Type B pancreatic cell (in vitro differentiated cells): ENCODE results near the gene LRRN3. TPM values are rescaled to one million over a fixed set of nuclear protein-coding genes. Genes with fewer than 3 reads are reported as not detected.

Source experiments
- DNase-seq: peaks from one replicate; pipeline ENCODE4 v3.0.0; 2021; ENCODE audit warnings: mixed read lengths; ENCODE audit not compliant: unreplicated experiment; ENCODE audit errors: extremely low spot score
- H3K27ac Mint-ChIP-seq: 2 replicates; pipeline ENCODE4 v1.8.0; 2021; ENCODE audit warnings: mild to moderate bottlenecking, mixed read lengths
- H3K27me3 Mint-ChIP-seq: 2 replicates; pipeline ENCODE4 v1.8.0; 2021; ENCODE audit warnings: mixed read lengths
- H3K36me3 Mint-ChIP-seq: 2 replicates; pipeline ENCODE4 v1.8.0; 2021; ENCODE audit warnings: mixed read lengths
- H3K4me1 Mint-ChIP-seq: one replicate; pipeline ENCODE4 v1.8.0; 2021; ENCODE audit warnings: mixed read lengths; ENCODE audit not compliant: unreplicated experiment
- H3K4me3 Mint-ChIP-seq: 2 replicates; pipeline ENCODE4 v1.8.0; 2021; ENCODE audit warnings: mild to moderate bottlenecking, mixed read lengths
- H3K9me3 Mint-ChIP-seq: 2 replicates; pipeline ENCODE4 v1.8.0; 2021; ENCODE audit warnings: mixed read lengths
- total RNA-seq: library from RNA; stranded (reverse); gene quantifications from 2 replicates; pipeline ENCODE4 v1.2.1, GENCODE V29; 2021; ENCODE audit warnings: low replicate concordance
- TF ChIP-seq, protein P1 (sequence below): fragments of 200-600 bp; sonication (generic); conservative IDR thresholded peaks from 2 replicates; pipeline ENCODE4 v1.5.0; 2021; ENCODE audit warnings: antibody characterized with exemption, mild to moderate bottlenecking

LRRN3 gene
- total RNA-seq, 1 donor from 2014 or later, result 12.9 TPM

DNA sequence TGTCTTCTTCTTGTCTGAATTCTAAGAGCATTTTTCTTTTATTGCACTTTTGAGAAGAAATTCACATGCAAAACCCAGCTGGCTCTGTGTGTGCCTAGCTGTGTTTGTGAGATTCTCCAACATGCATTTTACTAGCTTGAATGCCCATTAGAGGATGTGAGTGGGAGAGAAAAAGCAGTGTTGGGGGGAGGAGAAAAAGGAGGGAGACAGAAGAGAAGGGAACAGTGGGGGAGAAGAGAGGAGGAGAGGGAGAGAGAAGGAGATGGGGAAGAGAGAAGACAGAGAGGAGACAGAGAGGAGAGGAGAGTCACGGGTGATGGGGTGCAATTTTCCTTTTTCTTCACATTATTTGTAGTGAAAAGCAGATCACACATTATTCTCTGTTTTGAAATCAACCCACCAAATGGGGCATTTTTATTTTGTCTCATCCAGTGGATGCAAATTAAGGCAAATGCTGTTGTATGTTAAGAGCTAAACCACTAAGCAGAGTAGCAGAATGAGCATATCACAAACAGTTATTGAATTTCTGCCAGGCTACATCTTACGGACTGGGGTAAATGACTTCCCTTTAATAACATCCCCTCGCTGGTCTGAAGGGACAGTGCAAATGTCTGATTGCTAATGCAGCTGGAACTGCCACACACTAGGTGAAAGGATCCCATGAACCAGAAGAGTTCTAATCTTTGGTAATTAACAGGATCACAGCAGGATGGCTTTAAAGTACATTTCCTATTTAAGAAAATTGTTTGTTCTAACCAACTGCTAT lies 849 bp downstream of the LRRN3 start:
- DNase-seq, result no peak
- Mint-ChIP-seq H3K9me3 (no peaks in the 10 kb centered on the region), H3K4me1 (peaks cover 37% of the 10 kb centered on the region), H3K27me3 (no peaks in the 10 kb centered on the region), H3K4me3 (peak overlapping the region; percentile 88), H3K36me3 (peaks cover 3% of the 10 kb centered on the region), H3K27ac (no peak overlapping the region)
- TF ChIP-seq, protein P1, sequence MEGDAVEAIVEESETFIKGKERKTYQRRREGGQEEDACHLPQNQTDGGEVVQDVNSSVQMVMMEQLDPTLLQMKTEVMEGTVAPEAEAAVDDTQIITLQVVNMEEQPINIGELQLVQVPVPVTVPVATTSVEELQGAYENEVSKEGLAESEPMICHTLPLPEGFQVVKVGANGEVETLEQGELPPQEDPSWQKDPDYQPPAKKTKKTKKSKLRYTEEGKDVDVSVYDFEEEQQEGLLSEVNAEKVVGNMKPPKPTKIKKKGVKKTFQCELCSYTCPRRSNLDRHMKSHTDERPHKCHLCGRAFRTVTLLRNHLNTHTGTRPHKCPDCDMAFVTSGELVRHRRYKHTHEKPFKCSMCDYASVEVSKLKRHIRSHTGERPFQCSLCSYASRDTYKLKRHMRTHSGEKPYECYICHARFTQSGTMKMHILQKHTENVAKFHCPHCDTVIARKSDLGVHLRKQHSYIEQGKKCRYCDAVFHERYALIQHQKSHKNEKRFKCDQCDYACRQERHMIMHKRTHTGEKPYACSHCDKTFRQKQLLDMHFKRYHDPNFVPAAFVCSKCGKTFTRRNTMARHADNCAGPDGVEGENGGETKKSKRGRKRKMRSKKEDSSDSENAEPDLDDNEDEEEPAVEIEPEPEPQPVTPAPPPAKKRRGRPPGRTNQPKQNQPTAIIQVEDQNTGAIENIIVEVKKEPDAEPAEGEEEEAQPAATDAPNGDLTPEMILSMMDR, result no peak

GRCh38 chr7:111092406-111093236 lies 1.7 kb downstream of the LRRN3 start:
- no peak overlapping the region for H3K27ac Mint-ChIP-seq
- H3K4me1 Mint-ChIP-seq, result peaks cover 37% of the 10 kb centered on the region
- TF ChIP-seq, protein P1, result no peak
- no peak for DNase-seq
- peak overlapping the region; percentile 88 for H3K4me3 Mint-ChIP-seq
- H3K36me3 Mint-ChIP-seq, result peaks cover 3% of the 10 kb centered on the region
- no peaks in the 10 kb centered on the region for H3K27me3 Mint-ChIP-seq
- no peaks in the 10 kb centered on the region for H3K9me3 Mint-ChIP-seq

DNA sequence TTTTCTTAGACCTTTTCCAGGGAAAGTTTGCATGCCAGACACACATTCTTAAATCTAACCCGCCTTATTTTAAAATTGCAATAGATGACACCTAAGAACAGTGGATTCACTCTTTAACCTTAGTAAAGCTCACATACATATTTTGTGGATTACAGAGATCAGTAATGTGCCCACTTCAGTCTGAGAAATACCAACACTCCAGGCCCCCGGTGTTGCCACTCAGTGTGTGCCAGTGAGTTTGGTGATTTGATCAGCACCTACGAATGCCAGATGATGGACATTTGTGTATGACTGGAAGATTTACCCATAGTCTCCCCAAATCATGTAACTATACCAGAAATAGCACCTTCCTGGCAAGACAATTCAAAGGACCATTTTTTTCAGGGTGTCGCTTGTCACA lies 2.6 kb downstream of the LRRN3 start:
- TF ChIP-seq, protein P1, result no peak
- Mint-ChIP-seq H3K27ac (no peak overlapping the region), H3K4me1 (peaks cover 40% of the 10 kb centered on the region), H3K9me3 (no peaks in the 10 kb centered on the region), H3K4me3 (peak overlapping the region; percentile 88), H3K27me3 (no peaks in the 10 kb centered on the region), H3K36me3 (peaks cover 3% of the 10 kb centered on the region)
- no peak for DNase-seq

- no peak for DNase-seq
- Mint-ChIP-seq H3K36me3 (peaks cover 3% of the 10 kb centered on the region), H3K27me3 (no peaks in the 10 kb centered on the region), H3K4me1 (peaks cover 45% of the 10 kb centered on the region), H3K4me3 (peak overlapping the region; percentile 37), H3K9me3 (no peaks in the 10 kb centered on the region), H3K27ac (no peak overlapping the region)
- TF ChIP-seq, protein P1, result no peak
Measured at GRCh38 chr7:111094419-111094818, 3.5 kb downstream of the LRRN3 start.

DNA sequence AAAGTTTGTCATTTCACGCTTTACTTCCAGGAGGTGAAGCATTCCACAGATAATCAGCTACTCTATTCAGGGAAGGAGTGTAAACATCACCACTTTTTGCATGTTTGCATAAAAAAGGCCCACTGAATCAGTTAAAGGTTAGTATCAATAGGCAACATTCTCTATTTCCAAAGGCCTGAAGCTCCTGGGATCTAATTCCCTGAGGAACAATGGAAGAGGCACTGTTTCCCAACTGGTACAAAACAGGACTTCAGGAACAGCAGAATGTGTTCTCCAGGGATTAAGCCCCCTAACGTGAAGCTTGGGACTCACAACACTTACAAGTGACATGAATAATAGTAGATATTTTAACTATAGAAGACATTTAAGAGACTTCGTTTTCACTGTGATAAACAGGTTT lies 6.1 kb downstream of the LRRN3 start:
- Mint-ChIP-seq H3K36me3 (peaks cover 3% of the 10 kb centered on the region), H3K27ac (no peak overlapping the region), H3K4me3 (no peak overlapping the region), H3K4me1 (peaks cover 32% of the 10 kb centered on the region), H3K27me3 (no peaks in the 10 kb centered on the region), H3K9me3 (no peaks in the 10 kb centered on the region)
- no peak for DNase-seq
- TF ChIP-seq, protein P1, result no peak
